ENCODE data around the gene KLHL7.

DNA sequence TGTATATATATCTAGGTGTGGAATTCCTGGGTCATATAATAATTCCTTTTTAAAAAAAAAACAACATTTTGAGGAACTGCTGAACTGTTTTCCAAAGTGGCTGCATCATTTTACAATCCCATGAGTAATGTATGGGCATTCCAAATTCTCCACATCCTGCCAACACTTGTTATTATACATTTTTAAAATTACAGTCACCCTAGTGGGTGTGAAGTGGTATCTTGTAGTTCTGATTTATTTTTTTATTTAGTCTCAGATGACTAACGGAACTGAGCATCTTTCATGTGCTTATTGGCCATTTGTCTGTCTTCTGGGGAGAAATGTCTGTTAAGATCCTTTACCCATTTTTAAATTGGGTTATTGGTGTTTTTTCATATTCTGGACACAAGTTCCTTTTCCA is 12.0 kb upstream of the KLHL7 start:
- TF ChIP-seq FOXK2 (IDR thresholded peaks at IDR 0.05) (no peak), ZNF384 (IDR thresholded peaks at IDR 0.05) (no peak), TARDBP (IDR thresholded peaks at IDR 0.05) (no peak), SUZ12 (IDR thresholded peaks at IDR 0.05) (no peak), SP1 (IDR thresholded peaks at IDR 0.05) (no peak)
